ENCODE results near the gene TINCR. TPM values are rescaled to one million over a fixed set of nuclear protein-coding genes. Genes with fewer than 3 reads are reported as not detected.

The TINCR gene
- total RNA-seq (2021) (4.4 and 8.0 TPM in 2 replicates), Bru-seq, nascent RNA (percentile 32 among the genes with signal in this experiment), BruChase-seq, experiment 1, labeled RNA remaining after a 2-hour chase (percentile 60 among the genes with signal in this experiment), BruChase-seq, experiment 2, labeled RNA remaining after a 6-hour chase (percentile 54 among the genes with signal in this experiment)
- long read RNA-seq, partial matches to known transcripts, result 0 of 6 reads
- long read RNA-seq, other reads (novel, unspliced or antisense), result 2 of 6 reads

DNA sequence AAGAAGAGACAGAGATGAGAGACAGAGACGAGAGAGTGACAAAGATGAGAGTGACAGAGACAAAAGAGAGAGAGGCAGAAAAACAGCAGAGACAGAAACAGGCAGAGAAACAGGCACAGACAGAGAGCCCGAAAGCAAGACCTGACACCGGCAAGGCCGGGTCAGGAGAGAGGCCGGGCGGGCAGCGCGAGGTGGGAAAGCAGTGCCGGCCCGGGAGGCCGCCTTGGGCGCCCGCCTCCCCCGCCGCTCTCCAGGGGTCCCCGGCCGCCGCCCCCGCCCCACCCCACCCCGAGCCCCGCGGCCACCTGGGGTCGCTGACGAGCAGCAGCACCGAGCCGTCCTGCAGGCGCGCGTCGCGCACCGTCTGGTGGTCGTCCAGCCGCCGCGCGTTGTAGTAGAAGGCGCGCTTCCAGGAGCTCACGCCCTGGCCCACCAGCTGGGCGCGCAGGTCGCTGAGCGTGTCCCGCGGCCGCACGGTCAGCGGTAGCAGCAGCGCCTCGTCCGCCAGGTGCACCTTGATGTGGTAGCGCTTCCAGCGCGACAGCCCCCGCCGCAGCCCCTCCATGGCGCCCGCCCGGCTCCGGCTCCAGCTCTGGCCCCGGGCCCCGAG is at the start of gene TINCR:
TINCR (minus strand) TSS at position 594 of the 610 bp plus-strand sequence.
- no peak for DNase-seq
- no peaks in the 10 kb centered on the region for H3K9me3 ChIP-seq (ENCODE audit: insufficient read depth, low read depth)
- H4K20me1 ChIP-seq (ENCODE audit: insufficient read depth), result no peaks in the 10 kb centered on the region
- peaks cover 6% of the 10 kb centered on the region; the same call in 1 of the 2 replicates for H3K27me3 ChIP-seq (ENCODE audit: insufficient read depth, low read depth)
- ChIA-PET POLR2A (ENCODE audit: unreplicated experiment) (no interaction called here), CTCF (interaction anchor here (0.6 to 0.7 kb wide), 2 partner anchors 9 to 1259 kb away, joined by 3 to 4 read pairs; no protein-coding TSS in a partner anchor)
- H3K27ac ChIP-seq, result no peak within 1 kb of the TSS
- no peaks in the 10 kb centered on the region for H3K9me2 ChIP-seq (ENCODE audit: insufficient read depth)
- TF ChIP-seq EZH2 (IDR thresholded peaks at IDR 0.05; ENCODE audit: low read depth), result no peak
- TF ChIP-seq CTCF (conservative IDR thresholded peaks at IDR 0.05), result no peak
- H3K36me3 ChIP-seq (ENCODE audit: low read depth), result no peaks in the 10 kb centered on the region
- BruUV-seq (replicated peaks), result no TSS peak
- peaks cover 6% of the 10 kb centered on the region for H3K4me1 ChIP-seq (replicated peaks; ENCODE audit: insufficient read depth)
- no peak within 1 kb of the TSS for H2AFZ ChIP-seq
- H3F3A ChIP-seq (ENCODE audit: insufficient read depth, low read depth), result peaks cover 10% of the 10 kb centered on the region; the same call in 1 of the 2 replicates
- H3K4me2 ChIP-seq, result peak within 1 kb of the TSS; percentile 46
- intact Hi-C loops (cut with micrococcal nuclease; ENCODE audit: unreplicated experiment), result no loop called here
- H3K4me3 ChIP-seq, result peak within 1 kb of the TSS; percentile 44; the same call in 1 of the 2 replicates
- 0 out of 2 replicates have a peak, but pooled peaks cover 4% of the 10 kb centered on the region for H3K79me2 ChIP-seq (ENCODE audit: low read depth)

GRCh38 chr19:5617080-5617479 is 49.3 kb upstream of the TINCR start:
- Histone ChIP-seq H3K4me3 (no peak overlapping the region), H4K20me1 (ENCODE audit: insufficient read depth) (peaks cover 14% of the 10 kb centered on the region), H3K79me2 (ENCODE audit: low read depth) (peaks cover 48% of the 10 kb centered on the region), H3K36me3 (ENCODE audit: low read depth) (peaks cover 16% of the 10 kb centered on the region; the same call in 1 of the 2 replicates), H3K27me3 (ENCODE audit: insufficient read depth, low read depth) (no peaks in the 10 kb centered on the region), H3K9me3 (ENCODE audit: insufficient read depth, low read depth) (no peaks in the 10 kb centered on the region), H2AFZ (no peak overlapping the region), H3F3A (ENCODE audit: insufficient read depth, low read depth) (no peaks in the 10 kb centered on the region), H3K27ac (no peak overlapping the region), H3K4me2 (no peak overlapping the region), H3K4me1 (replicated peaks; ENCODE audit: insufficient read depth) (peaks cover 7% of the 10 kb centered on the region), H3K9me2 (ENCODE audit: insufficient read depth) (no peaks in the 10 kb centered on the region)
- intact Hi-C loops (cut with micrococcal nuclease; ENCODE audit: unreplicated experiment), result no loop called here
- DNase-seq, result no peak
- TF ChIP-seq EZH2 (IDR thresholded peaks at IDR 0.05; ENCODE audit: low read depth) (no peak), CTCF (conservative IDR thresholded peaks at IDR 0.05) (no peak)
- no TSS peak for BruUV-seq (replicated peaks)
- CTCF ChIA-PET, result no interaction called here
- POLR2A ChIA-PET (ENCODE audit: unreplicated experiment), result no interaction called here

DNA sequence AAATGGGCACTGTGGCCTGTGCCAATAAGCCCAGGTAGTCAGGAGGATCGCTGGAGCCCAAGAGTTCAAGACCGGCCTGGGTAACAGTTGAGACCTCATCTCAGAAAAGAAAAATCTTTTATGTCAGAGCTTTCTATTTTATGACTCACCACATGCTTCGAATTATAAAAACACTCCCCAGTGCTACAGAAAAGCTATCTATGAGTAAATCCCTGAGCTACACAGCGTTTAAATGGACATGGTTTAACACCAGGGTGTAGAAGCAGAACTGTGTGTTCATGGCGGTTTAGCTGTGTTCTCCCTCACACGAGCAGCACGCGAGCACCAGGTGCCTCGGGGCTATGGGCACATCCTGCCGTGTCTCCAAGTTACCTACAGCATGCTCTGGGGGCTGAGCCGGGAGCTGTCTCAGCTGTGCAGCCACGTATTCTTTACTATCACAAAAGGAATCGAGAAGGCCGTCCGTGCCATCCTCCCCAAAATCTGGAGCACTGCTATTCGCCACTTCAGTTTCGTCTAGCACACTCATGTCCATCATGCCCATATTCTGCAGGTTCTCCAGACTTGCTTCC is 48.1 kb upstream of the TINCR start:
- no TSS peak for BruUV-seq (replicated peaks)
- H3K4me1 ChIP-seq (replicated peaks; ENCODE audit: insufficient read depth), result peaks cover under 1% of the 10 kb centered on the region; the same call in 1 of the 2 replicates
- TF ChIP-seq CTCF (conservative IDR thresholded peaks at IDR 0.05), result no peak
- no peak for TF ChIP-seq EZH2 (IDR thresholded peaks at IDR 0.05; ENCODE audit: low read depth)
- no peak overlapping the region for H2AFZ ChIP-seq
- no peak overlapping the region for H3K27ac ChIP-seq
- no peaks in the 10 kb centered on the region for H3F3A ChIP-seq (ENCODE audit: insufficient read depth, low read depth)
- H3K9me2 ChIP-seq (ENCODE audit: insufficient read depth), result no peaks in the 10 kb centered on the region
- peaks cover 16% of the 10 kb centered on the region; the same call in 1 of the 2 replicates for H3K36me3 ChIP-seq (ENCODE audit: low read depth)
- CTCF ChIA-PET, result no interaction called here
- no peak overlapping the region for H3K4me2 ChIP-seq
- H3K9me3 ChIP-seq (ENCODE audit: insufficient read depth, low read depth), result no peaks in the 10 kb centered on the region
- POLR2A ChIA-PET (ENCODE audit: unreplicated experiment), result no interaction called here
- intact Hi-C loops (cut with micrococcal nuclease; ENCODE audit: unreplicated experiment), result no loop called here
- no peak overlapping the region for H3K4me3 ChIP-seq
- peaks cover 7% of the 10 kb centered on the region for H4K20me1 ChIP-seq (ENCODE audit: insufficient read depth)
- peaks cover 35% of the 10 kb centered on the region for H3K79me2 ChIP-seq (ENCODE audit: low read depth)
- no peaks in the 10 kb centered on the region for H3K27me3 ChIP-seq (ENCODE audit: insufficient read depth, low read depth)
- no peak for DNase-seq

Measured in PC-9 (cell line).